GM10266 (cell line): Measurements from ENCODE around the gene DAPK2.

ENCODE experiments used
- DNase-seq: peaks from one replicate; pipeline ENCODE4 v3.0.0; 2012; ENCODE audit errors: extremely low spot score
- CTCF ChIP-seq: IDR thresholded peaks from 2 replicates; pipeline ENCODE4 v1.5.1; 2012; ENCODE audit warnings: mild to moderate bottlenecking, low read depth; ENCODE audit not compliant: control insufficient read depth, insufficient read depth; ENCODE audit errors: missing control alignments

The DAPK2 gene

GRCh38 chr15:64019764-64020163, 26.5 kb downstream of the DAPK2 start:
- no peak for DNase-seq
- TF ChIP-seq CTCF: no peak

GRCh38 chr15:64017591-64018163, 28.6 kb downstream of the DAPK2 start:
- DNase-seq: no peak
- no peak for TF ChIP-seq CTCF

- DNase-seq: no peak
- TF ChIP-seq CTCF: no peak
Measured at GRCh38 chr15:64017082-64017588, 29.1 kb downstream of the DAPK2 start.

GRCh38 chr15:64016257-64016656, 30.0 kb downstream of the DAPK2 start:
- no peak for DNase-seq
- TF ChIP-seq CTCF: no peak

- TF ChIP-seq CTCF: no peak
- DNase-seq: no peak
Measured at GRCh38 chr15:64014995-64015394, 31.3 kb downstream of the DAPK2 start.

- no peak for TF ChIP-seq CTCF
- DNase-seq: no peak
Measured at GRCh38 chr15:64013179-64014062, 32.9 kb downstream of the DAPK2 start.

- no peak for DNase-seq
- no peak for TF ChIP-seq CTCF
Measured at GRCh38 chr15:64011736-64012135, 34.5 kb downstream of the DAPK2 start.
